ENCODE results near the gene NCKAP5. TPM values are rescaled to one million over a fixed set of nuclear protein-coding genes. Genes with fewer than 3 reads are reported as not detected.

NCKAP5 gene
- total and polyA plus RNA-seq, 2 of the 13 experiments (the other 11 are each of a cell fraction or from before 2014, with no cell fraction given) = 0.01 TPM; not detected in 1

GRCh38 chr2:133322909-133323308, 245.4 kb downstream of the NCKAP5 start:
- TF ChIP-seq FOXO1 (CRISPR knock-in tag; IDR thresholded peaks at IDR 0.05) (no peak), NCOA5 (CRISPR knock-in tag; IDR thresholded peaks at IDR 0.05) (no peak), IRF2 (CRISPR knock-in tag; IDR thresholded peaks at IDR 0.05) (no peak), CEBPZ (IDR thresholded peaks at IDR 0.05; ENCODE audit: low read length) (no peak), TP53 (CRISPR knock-in tag; conservative IDR thresholded peaks at IDR 0.05) (no peak), ARHGAP35 (CRISPR knock-in tag; IDR thresholded peaks at IDR 0.05; ENCODE audit: borderline replicate concordance) (no peak), ZSCAN21 (CRISPR knock-in tag; IDR thresholded peaks at IDR 0.05; ENCODE audit: borderline replicate concordance) (no peak), ZNF207 (IDR thresholded peaks at IDR 0.05; ENCODE audit: borderline replicate concordance) (no peak)
- Histone ChIP-seq H2AFZ (ENCODE audit: low read length) (no peak overlapping the region), H3K79me2 (ENCODE audit: insufficient read depth, low read length) (no peaks in the 10 kb centered on the region), H3K4me2 (ENCODE audit: low read depth, low read length) (no peak overlapping the region), H3K27me3 (ENCODE audit: control insufficient read depth in 1 of 2, insufficient read depth in 2 of 2, low read length in 2 of 2) (no peaks in the 10 kb centered on the region), H3K4me1 (ENCODE audit: insufficient read depth, low read length) (no peaks in the 10 kb centered on the region), H3K9ac (ENCODE audit: insufficient read depth, low read depth, low read length) (no peak overlapping the region), H3K9me3 (ENCODE audit: low read length) (0 out of 2 replicates have a peak, but pooled peaks cover 8% of the 10 kb centered on the region), H4K20me1 (ENCODE audit: insufficient read depth, low read length) (no peaks in the 10 kb centered on the region), H3K4me3 (replicated peaks in 1 of 3; ENCODE audit: insufficient read depth in 1 of 3, low read depth in 2 of 3, low read length in 3 of 3) (no peak overlapping the region), H3K27ac (ENCODE audit: extremely low read length, insufficient read depth, low read length) (no peak overlapping the region), H3K36me3 (replicated peaks in 1 of 2; ENCODE audit: control insufficient read depth in 1 of 2, insufficient read depth in 2 of 2, low read length in 2 of 2) (no peaks in the 10 kb centered on the region)
- ChIA-PET CTCF (ENCODE audit: low intra/inter-chr PET ratio, low total read pairs) (no interaction called here), POLR2A (no interaction called here)
- no peak for ATAC-seq
- intact Hi-C loops (cut with micrococcal nuclease; ENCODE audit: unreplicated experiment) = no loop called here
- in situ Hi-C loops (cut with HindIII; ENCODE audit: extremely low pct_ligation_motif_present, low pct_unique_long_range_greater_than_20kb) = no loop called here
- BruUV-seq (replicated peaks) = no TSS peak
- no peak for FAIRE-seq
- no peak for DNase-seq (ENCODE audit: low spot score)
- 2% methylated on average over 1 of the region's 1 CpG for WGBS (ENCODE audit: low lambda C conversion rate)

Data from HepG2 (cell line).